ENCODE results near the gene CTIF. TPM values are rescaled to one million over a fixed set of nuclear protein-coding genes. Genes with fewer than 3 reads are reported as not detected.

Gene CTIF
- total and polyA plus RNA-seq, 7 experiments from 2014 or later: 1.3 to 11.2 (median 2.5) TPM; not detected in 2

DNA sequence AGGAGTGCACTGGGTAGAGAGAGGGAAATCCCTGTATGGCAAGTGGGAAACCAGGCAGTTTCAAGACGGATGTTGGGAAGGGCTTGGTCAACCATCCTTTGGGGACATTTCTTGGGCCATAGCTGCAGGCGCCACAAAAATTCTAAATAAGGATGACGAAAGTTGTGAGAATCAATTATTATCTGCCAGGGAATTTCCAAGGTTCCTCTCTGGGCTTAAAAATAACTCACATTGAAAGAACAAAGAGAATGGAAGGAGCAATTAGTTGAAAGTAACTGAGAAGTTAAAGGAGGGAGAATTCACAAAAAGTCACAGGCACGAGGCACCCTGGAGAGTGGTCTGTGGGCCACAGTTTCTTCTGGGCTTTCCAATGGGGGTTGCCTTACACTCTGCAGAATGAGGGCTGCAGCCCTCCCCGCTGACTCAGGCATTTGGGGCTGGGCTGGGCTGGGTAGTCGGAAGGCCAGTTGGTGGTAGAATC lies 216.2 kb downstream of the CTIF start:
- Mint-ChIP-seq H3K9me3 (peaks cover 0 to 1% (median 0%) of the 10 kb centered on the region in 11 donors), H3K4me3 (no peak overlapping the region), H3K4me1 (peaks cover 0 to 2% (median 0%) of the 10 kb centered on the region in 7 donors), H3K36me3 (no peaks in the 10 kb centered on the region), H3K27me3 (no peaks in the 10 kb centered on the region), H3K27ac (no peak overlapping the region)
- ChIA-PET CTCF (no interaction called here), POLR2A (no interaction called here)
- no peak for DNase-seq
- no peak for ATAC-seq
- Histone ChIP-seq H3K36me3 (ENCODE audit: control insufficient read depth in 2 of 3, insufficient read depth in 3 of 3, low read length in 3 of 3) (no peaks in the 10 kb centered on the region), H3K27me3 (ENCODE audit: control insufficient read depth in 2 of 2, insufficient read depth in 2 of 2, low read length in 2 of 2) (no peaks in the 10 kb centered on the region), H3K4me1 (ENCODE audit: control insufficient read depth in 2 of 2, insufficient read depth in 2 of 2, low read length in 2 of 2) (no peaks in the 10 kb centered on the region), H3K9me3 (ENCODE audit: control insufficient read depth in 2 of 3, low read length in 3 of 3) (no peaks in the 10 kb centered on the region), H3K4me3 (ENCODE audit: low read length) (no peak overlapping the region), H3K27ac (ENCODE audit: low read depth, low read length) (no peak overlapping the region)
- intact Hi-C loops (cut with micrococcal nuclease): no loop called here

DNA sequence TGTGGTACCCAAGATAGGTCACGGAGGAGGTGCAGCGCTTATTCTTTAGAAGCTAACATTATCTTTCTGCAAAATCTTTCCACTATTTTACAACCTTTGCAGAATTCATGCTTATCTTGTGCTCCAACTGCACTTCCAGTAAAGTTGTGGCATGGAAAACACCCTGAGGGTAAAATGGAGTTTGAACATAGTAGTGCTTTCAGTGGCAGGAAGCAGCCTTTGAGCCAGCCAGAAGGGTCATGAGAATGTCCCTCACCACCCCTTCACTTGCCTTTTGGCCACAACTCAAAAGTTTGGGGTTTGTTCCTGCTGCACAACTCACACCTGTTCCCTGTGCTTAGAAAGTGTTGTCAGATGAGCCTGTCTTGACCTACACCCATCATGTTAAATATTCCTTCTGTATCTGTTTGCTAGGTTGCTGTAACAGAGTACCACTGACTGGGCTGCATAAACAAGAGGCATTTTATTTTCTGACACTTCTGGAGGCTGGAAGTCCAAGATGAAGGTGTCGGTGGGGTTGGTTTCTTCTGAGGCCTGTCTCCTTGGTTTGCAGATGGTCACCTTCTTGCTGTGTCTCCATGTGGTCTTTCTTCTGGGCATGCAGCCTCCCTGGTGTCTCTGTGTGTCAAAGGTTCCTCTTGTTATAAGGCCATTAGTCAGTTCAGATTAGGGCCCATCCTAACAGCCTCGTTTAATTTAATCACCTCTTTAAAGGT lies 217.8 kb downstream of the CTIF start:
- ChIA-PET CTCF (no interaction called here), POLR2A (no interaction called here)
- H3K4me3 ChIP-seq (ENCODE audit: low read length): no peak overlapping the region
- no peak overlapping the region for H3K27ac ChIP-seq (ENCODE audit: low read depth, low read length)
- intact Hi-C loops (cut with micrococcal nuclease): no loop called here
- H3K4me1 ChIP-seq (ENCODE audit: control insufficient read depth in 2 of 2, insufficient read depth in 2 of 2, low read length in 2 of 2): no peaks in the 10 kb centered on the region
- peaks cover 0 to 1% (median 0%) of the 10 kb centered on the region in 11 donors for H3K9me3 Mint-ChIP-seq
- no peaks in the 10 kb centered on the region for H3K36me3 ChIP-seq (ENCODE audit: control insufficient read depth in 2 of 3, insufficient read depth in 3 of 3, low read length in 3 of 3)
- H3K4me3 Mint-ChIP-seq: no peak overlapping the region
- H3K36me3 Mint-ChIP-seq: no peaks in the 10 kb centered on the region
- H3K27me3 Mint-ChIP-seq: no peaks in the 10 kb centered on the region
- no peaks in the 10 kb centered on the region for H3K9me3 ChIP-seq (ENCODE audit: control insufficient read depth in 2 of 3, low read length in 3 of 3)
- no peak for ATAC-seq
- peaks cover 0 to 2% (median 0%) of the 10 kb centered on the region in 7 donors for H3K4me1 Mint-ChIP-seq
- DNase-seq: no peak
- no peaks in the 10 kb centered on the region for H3K27me3 ChIP-seq (ENCODE audit: control insufficient read depth in 2 of 2, insufficient read depth in 2 of 2, low read length in 2 of 2)
- no peak overlapping the region for H3K27ac Mint-ChIP-seq

DNA sequence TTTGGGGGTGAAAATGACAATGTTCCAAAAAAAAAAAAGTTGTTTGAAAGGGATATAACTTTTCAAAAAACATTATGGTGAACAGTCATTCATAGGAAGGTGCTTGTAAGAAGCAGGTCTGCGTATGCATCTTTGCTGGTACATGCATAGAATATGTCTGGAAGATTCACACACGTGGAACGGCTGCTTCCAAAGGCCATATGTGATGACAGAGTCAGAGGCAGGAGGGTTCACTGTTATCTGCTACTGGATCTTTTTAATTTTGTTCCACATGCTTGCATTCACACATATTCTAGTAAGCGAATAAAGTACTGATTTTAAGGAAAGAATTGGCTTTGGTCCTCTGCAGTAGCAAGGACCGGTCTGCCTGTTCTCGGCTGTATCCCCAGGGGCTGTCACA lies 218.5 kb downstream of the CTIF start:
- Histone ChIP-seq H3K4me3 (ENCODE audit: low read length) (no peak overlapping the region), H3K27ac (ENCODE audit: low read depth, low read length) (no peak overlapping the region), H3K36me3 (ENCODE audit: control insufficient read depth in 2 of 3, insufficient read depth in 3 of 3, low read length in 3 of 3) (no peaks in the 10 kb centered on the region), H3K9me3 (ENCODE audit: control insufficient read depth in 2 of 3, low read length in 3 of 3) (no peaks in the 10 kb centered on the region), H3K4me1 (ENCODE audit: control insufficient read depth in 2 of 2, insufficient read depth in 2 of 2, low read length in 2 of 2) (no peaks in the 10 kb centered on the region), H3K27me3 (ENCODE audit: control insufficient read depth in 2 of 2, insufficient read depth in 2 of 2, low read length in 2 of 2) (no peaks in the 10 kb centered on the region)
- no peak for DNase-seq
- no peak overlapping the region for H3K27ac Mint-ChIP-seq
- ChIA-PET POLR2A (no interaction called here), CTCF (no interaction called here)
- peaks cover 0 to 4% (median 0%) of the 10 kb centered on the region in 7 donors for H3K4me1 Mint-ChIP-seq
- no peaks in the 10 kb centered on the region for H3K27me3 Mint-ChIP-seq
- ATAC-seq: no peak
- H3K9me3 Mint-ChIP-seq: peaks cover 0 to 1% (median 0%) of the 10 kb centered on the region in 11 donors
- no peak overlapping the region for H3K4me3 Mint-ChIP-seq
- intact Hi-C loops (cut with micrococcal nuclease): no loop called here
- H3K36me3 Mint-ChIP-seq: no peaks in the 10 kb centered on the region

DNA sequence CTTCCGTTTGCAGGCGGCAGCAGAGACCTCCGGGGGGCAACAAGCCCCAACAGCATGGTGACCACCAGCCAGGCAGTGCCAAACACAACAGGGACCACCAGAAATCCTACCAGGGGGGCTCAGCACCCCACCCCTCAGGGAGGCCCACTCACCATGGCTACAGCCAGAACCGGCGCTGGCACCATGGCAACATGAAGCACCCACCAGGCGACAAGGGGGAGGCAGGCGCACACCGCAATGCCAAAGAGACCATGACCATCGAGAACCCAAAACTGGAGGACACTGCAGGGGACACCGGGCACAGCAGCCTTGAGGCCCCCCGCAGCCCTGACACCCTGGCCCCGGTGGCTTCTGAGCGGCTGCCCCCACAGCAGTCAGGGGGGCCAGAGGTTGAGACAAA lies 219.1 kb downstream of the CTIF start:
- DNase-seq (no peak), ATAC-seq (no peak)
- H3K27me3 Mint-ChIP-seq: no peaks in the 10 kb centered on the region
- Histone ChIP-seq H3K4me3 (ENCODE audit: low read length) (no peak overlapping the region), H3K27me3 (ENCODE audit: control insufficient read depth in 2 of 2, insufficient read depth in 2 of 2, low read length in 2 of 2) (no peaks in the 10 kb centered on the region), H3K36me3 (ENCODE audit: control insufficient read depth in 2 of 3, insufficient read depth in 3 of 3, low read length in 3 of 3) (no peaks in the 10 kb centered on the region), H3K4me1 (ENCODE audit: control insufficient read depth in 2 of 2, insufficient read depth in 2 of 2, low read length in 2 of 2) (no peaks in the 10 kb centered on the region), H3K27ac (ENCODE audit: low read depth, low read length) (no peak overlapping the region), H3K9me3 (ENCODE audit: control insufficient read depth in 2 of 3, low read length in 3 of 3) (no peaks in the 10 kb centered on the region)
- no peak overlapping the region for H3K4me3 Mint-ChIP-seq
- peaks cover 0 to 1% (median 0%) of the 10 kb centered on the region in 11 donors for H3K9me3 Mint-ChIP-seq
- POLR2A ChIA-PET: no interaction called here
- intact Hi-C loops (cut with micrococcal nuclease): no loop called here
- peaks cover 0 to 4% (median 0%) of the 10 kb centered on the region in 7 donors for H3K4me1 Mint-ChIP-seq
- H3K27ac Mint-ChIP-seq: no peak overlapping the region
- CTCF ChIA-PET: no interaction called here
- H3K36me3 Mint-ChIP-seq: no peaks in the 10 kb centered on the region

DNA sequence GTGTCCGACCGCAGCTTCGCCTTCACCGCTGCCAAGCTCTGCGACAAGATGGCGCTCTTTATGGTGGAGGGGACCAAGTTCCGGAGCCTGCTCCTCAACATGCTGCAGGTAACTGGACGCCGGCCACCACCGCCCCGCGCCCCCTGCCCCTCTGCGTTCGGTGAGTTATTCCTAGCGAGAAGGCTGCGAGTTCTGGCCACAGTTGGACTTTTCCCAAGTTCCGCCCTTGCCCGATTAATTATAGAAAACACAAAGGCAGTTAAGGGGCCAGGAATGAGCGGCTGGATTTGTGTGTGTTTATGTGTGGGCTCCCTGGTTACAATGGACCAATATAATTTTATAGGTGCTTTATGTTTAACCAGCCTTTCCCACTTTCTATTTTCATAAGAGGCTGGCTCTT lies 222.8 kb downstream of the CTIF start:
- Histone ChIP-seq H3K27me3 (ENCODE audit: control insufficient read depth in 2 of 2, insufficient read depth in 2 of 2, low read length in 2 of 2) (no peaks in the 10 kb centered on the region), H3K9me3 (ENCODE audit: control insufficient read depth in 2 of 3, low read length in 3 of 3) (no peaks in the 10 kb centered on the region), H3K27ac (ENCODE audit: low read depth, low read length) (no peak overlapping the region), H3K4me3 (ENCODE audit: low read length) (no peak overlapping the region), H3K36me3 (ENCODE audit: control insufficient read depth in 2 of 3, insufficient read depth in 3 of 3, low read length in 3 of 3) (no peaks in the 10 kb centered on the region), H3K4me1 (ENCODE audit: control insufficient read depth in 2 of 2, insufficient read depth in 2 of 2, low read length in 2 of 2) (no peaks in the 10 kb centered on the region)
- ChIA-PET CTCF (interaction anchor here (0.5 kb wide), 1 partner anchor 582 kb away, joined by 4 read pairs; no protein-coding TSS in a partner anchor), POLR2A (no interaction called here)
- Mint-ChIP-seq H3K4me3 (no peak overlapping the region), H3K9me3 (peaks cover 0 to 3% (median 0%) of the 10 kb centered on the region in 11 donors), H3K36me3 (no peaks in the 10 kb centered on the region), H3K27ac (no peak overlapping the region), H3K4me1 (peaks cover 0 to 8% (median 0%) of the 10 kb centered on the region in 7 donors), H3K27me3 (no peaks in the 10 kb centered on the region)
- DNase-seq (no peak), ATAC-seq (no peak)
- intact Hi-C loops (cut with micrococcal nuclease): no loop called here

DNA sequence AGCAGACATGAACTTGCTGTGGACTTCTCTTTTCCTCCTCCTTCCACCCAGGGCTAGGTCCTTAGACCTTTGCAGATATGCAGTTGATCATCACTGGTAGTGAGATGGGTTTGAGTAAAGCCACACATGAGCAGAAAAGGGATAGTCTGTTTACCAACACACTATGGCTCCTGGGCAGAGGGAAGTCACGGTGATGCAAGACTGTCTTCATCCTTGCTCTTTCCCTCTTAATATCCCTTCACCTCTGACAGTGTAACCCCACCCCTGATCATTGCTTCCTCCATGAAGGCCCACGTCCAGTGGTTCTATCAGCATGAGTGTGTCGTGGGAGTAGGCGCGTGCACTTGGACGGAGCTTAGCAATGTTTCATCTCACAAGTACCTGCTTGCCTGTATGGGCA lies 223.2 kb downstream of the CTIF start:
- H3K4me3 ChIP-seq (ENCODE audit: low read length): no peak overlapping the region
- Mint-ChIP-seq H3K4me1 (peaks cover 0 to 8% (median 0%) of the 10 kb centered on the region in 7 donors), H3K27ac (no peak overlapping the region), H3K36me3 (no peaks in the 10 kb centered on the region), H3K9me3 (peaks cover 0 to 2% (median 0%) of the 10 kb centered on the region in 11 donors), H3K27me3 (no peaks in the 10 kb centered on the region), H3K4me3 (no peak overlapping the region)
- ATAC-seq (no peak), DNase-seq (no peak)
- ChIA-PET CTCF (interaction anchor here (0.5 kb wide), 1 partner anchor 582 kb away, joined by 4 read pairs; no protein-coding TSS in a partner anchor), POLR2A (no interaction called here)
- no peak overlapping the region for H3K27ac ChIP-seq (ENCODE audit: low read depth, low read length)
- intact Hi-C loops (cut with micrococcal nuclease): no loop called here
- no peaks in the 10 kb centered on the region for H3K27me3 ChIP-seq (ENCODE audit: control insufficient read depth in 2 of 2, insufficient read depth in 2 of 2, low read length in 2 of 2)
- H3K9me3 ChIP-seq (ENCODE audit: control insufficient read depth in 2 of 3, low read length in 3 of 3): no peaks in the 10 kb centered on the region
- H3K36me3 ChIP-seq (ENCODE audit: control insufficient read depth in 2 of 3, insufficient read depth in 3 of 3, low read length in 3 of 3): no peaks in the 10 kb centered on the region
- no peaks in the 10 kb centered on the region for H3K4me1 ChIP-seq (ENCODE audit: control insufficient read depth in 2 of 2, insufficient read depth in 2 of 2, low read length in 2 of 2)

All from naive thymus-derived CD4-positive, alpha-beta T cell (primary cell).